A172 (cell line): ENCODE results near the gene ATG4A. TPM values are rescaled to one million over a fixed set of nuclear protein-coding genes. Genes with fewer than 3 reads are reported as not detected.

Source experiments
- DNase-seq: peaks from one replicate; pipeline ENCODE4 v3.0.0-alpha.2; 2015; ENCODE audit warnings: low spot score
- total RNA-seq: library from RNA; depleted of rRNA; stranded (reverse); fragments of >200 nt; shearing (Covaris generic); gene quantifications from 2 replicates; pipeline ENCODE4 v1.2.3, GENCODE V29; 2014

The ATG4A gene
- total RNA-seq, 1 experiment from 2014 or later, result 7.6 TPM

- DNase-seq, result no peak
These were observed 31.2 kb downstream of the ATG4A start for GRCh38 chrX:108122748-108123147.

- DNase-seq, result no peak
These were observed 32.2 kb downstream of the ATG4A start for GRCh38 chrX:108123591-108124366.

- DNase-seq, result no peak
These were observed 35.1 kb downstream of the ATG4A start for GRCh38 chrX:108126661-108127060.

GRCh38 chrX:108127152-108127551 lies 35.6 kb downstream of the ATG4A start:
- DNase-seq, result no peak

- no peak for DNase-seq
These were observed 39.3 kb downstream of the ATG4A start for GRCh38 chrX:108130889-108131288.

- DNase-seq, result peak; percentile 69
These were observed 39.9 kb downstream of the ATG4A start for GRCh38 chrX:108131471-108131870.

- no peak for DNase-seq
These were observed 40.5 kb downstream of the ATG4A start for GRCh38 chrX:108132034-108132433.

GRCh38 chrX:108132876-108133275 lies 41.3 kb downstream of the ATG4A start:
- DNase-seq, result no peak

GRCh38 chrX:108134724-108135123 lies 43.1 kb downstream of the ATG4A start:
- no peak for DNase-seq

GRCh38 chrX:108138814-108139702 lies 47.5 kb downstream of the ATG4A start:
- DNase-seq, result no peak

GRCh38 chrX:108148524-108148923 lies 56.9 kb downstream of the ATG4A start:
- DNase-seq, result no peak

- no peak for DNase-seq
These were observed 64.5 kb downstream of the ATG4A start for GRCh38 chrX:108156082-108156481.

GRCh38 chrX:108156934-108157466 lies 65.4 kb downstream of the ATG4A start:
- DNase-seq, result no peak

GRCh38 chrX:108157628-108158027 lies 66.0 kb downstream of the ATG4A start:
- no peak for DNase-seq

GRCh38 chrX:108159028-108159670 lies 67.6 kb downstream of the ATG4A start:
- DNase-seq, result no peak

GRCh38 chrX:108160309-108160708 lies 68.7 kb downstream of the ATG4A start:
- DNase-seq, result no peak

- no peak for DNase-seq
These were observed 70.7 kb downstream of the ATG4A start for GRCh38 chrX:108162265-108162664.

- no peak for DNase-seq
These were observed 71.9 kb downstream of the ATG4A start for GRCh38 chrX:108163333-108164082.

GRCh38 chrX:108165383-108166111 lies 74.0 kb downstream of the ATG4A start:
- DNase-seq, result peak; percentile 21

GRCh38 chrX:108167211-108167872 lies 75.8 kb downstream of the ATG4A start:
- peak; percentile 38 for DNase-seq
